Stimulated activated CD8-positive, alpha-beta memory T cell treated with anti-CD3 and anti-CD28 coated beads, Interleukin-15, amount 100 ng/mL, for 24 hours (primary cell): ENCODE results near the gene FUBP3.
"Not testable (repeated sequence)": the region's sequence is repeated elsewhere in the genome, so short reads cannot be mapped to it uniquely, and the experiment has no call there.

Experiments used
- DNase-seq: peaks from one replicate; pipeline ENCODE4 v3.0.0-alpha.2; 2020; ENCODE audit warnings: low read depth

Gene FUBP3

DNA sequence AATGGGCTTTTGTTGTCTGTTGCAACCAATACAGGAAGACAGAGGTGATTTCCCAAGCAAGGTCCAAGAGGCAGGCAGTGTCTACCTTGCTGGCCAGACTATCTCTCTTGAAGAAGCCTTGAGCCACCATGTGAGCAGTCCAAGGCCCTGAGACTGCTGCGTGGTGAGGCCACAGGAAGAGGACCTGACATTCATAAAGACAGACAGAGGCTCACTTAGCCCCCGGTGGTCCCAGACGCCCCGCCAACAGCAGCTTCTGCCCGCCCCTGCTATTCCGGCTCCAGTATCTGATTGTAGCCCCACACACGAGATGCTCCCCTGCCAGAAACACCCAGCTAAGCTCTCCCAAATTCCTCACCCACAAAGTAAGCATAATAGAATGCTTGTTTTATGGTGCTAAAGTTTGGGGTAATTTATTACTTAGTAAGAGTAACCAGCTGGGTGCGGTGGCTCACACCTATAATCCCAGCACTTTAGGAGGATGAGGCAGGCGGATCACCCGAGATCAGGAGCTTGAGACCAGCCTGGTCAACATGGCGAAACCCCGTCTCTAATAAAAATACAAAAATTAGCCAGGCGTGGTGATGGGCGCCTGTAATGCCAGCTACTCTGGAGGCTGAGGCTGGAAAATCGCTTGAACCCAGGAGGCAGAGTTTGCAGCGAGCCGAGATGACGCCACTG is 22.8 kb upstream of the FUBP3 start:
- no peak for DNase-seq

DNA sequence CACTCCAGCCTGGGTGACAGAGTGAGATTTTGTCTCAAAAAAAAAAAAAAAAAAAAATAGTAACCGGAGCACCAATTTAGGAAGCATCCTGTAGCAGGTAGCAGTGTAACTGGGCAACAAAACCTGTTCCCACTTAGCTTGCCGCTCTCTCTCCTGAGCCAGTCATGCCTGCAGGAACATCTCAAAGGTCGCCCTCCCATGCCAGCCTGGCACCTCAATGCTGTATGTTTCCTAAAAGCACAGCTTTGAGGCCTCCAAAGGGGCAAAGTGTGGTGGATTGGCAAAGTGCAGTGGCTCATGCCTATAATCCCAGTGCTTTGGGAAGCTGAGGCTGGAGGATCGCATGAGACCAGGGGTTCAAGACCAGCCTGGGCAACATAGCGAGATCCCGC is 22.3 kb upstream of the FUBP3 start:
- no peak for DNase-seq

DNA sequence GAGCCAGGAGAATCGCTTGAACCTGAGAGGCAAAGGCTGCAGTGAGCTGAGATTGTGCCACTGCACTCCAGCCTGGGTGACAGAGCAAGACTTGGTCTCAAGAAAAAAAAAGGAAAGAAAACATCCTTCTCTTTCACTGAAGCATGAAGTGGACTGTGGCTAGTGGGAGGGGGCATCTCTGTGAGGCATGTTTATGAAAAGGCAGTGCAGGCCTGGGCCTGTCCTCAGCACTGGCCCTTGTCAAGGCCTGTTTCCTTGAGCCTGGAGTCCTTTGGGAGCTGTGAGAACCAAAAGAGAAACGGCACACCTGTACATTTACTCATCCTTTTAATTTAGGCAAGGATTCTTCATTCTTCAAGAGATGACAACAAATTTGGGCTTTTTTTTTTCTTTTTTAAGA is 18.3 kb upstream of the FUBP3 start:
- no peak for DNase-seq

DNA sequence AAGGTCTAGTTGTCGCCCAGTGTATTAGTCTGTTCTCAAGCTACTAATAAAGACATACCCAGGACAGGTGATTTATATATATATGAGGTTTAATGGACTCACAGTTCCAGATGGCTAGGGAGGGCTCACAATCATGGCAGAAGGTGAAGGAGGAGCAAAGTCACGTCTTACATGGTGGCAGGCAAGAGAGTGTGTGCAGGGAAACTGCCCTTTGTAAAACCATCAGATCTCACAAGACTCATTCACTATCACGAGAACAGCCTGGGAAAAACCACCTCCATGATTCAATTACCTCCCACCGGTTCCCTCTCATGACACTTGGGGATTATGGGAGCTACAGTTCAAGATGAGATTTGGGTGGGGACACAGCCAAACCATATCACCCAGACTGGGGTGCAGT is 16.9 kb upstream of the FUBP3 start:
- not testable (repeated sequence) for DNase-seq

DNA sequence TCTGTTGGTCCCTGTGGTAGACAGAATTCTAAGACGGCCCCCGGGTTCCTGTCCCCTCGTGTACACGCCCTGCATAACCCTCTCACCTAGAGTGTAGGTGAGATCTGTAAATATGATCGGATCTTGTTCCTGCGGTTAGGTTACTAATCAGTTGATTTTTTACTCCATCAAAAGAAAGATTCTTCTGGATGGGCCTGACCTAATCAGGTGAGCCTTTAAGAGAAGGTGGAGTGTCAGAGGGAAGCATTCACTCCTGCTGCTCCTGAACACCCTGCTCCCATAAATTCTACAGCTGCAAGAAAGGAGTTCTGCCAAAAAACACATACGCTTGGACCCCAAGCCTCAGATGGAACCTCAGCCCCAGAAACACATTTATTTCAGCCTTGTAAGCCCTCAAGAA is 15.6 kb upstream of the FUBP3 start:
- no peak for DNase-seq

DNA sequence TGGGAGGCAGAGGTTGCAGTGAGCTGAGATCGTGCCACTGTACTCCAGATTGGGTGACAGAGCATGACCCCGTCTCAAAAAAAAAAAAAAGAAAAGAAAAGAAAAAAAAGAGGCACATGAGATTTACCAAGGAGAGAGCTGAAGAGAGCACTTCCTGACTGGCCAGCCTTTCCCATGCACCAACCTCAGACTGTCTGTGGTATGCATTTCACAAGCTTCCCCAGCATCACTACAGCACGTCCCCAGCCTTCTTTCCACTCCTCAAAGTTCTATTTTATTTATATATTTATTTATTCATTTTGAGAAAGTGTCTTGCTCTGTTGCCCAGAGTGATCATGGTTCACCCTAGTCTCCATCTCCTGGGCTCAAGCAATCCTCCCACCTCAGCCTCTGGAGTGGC is 13.6 kb upstream of the FUBP3 start:
- no peak for DNase-seq

DNA sequence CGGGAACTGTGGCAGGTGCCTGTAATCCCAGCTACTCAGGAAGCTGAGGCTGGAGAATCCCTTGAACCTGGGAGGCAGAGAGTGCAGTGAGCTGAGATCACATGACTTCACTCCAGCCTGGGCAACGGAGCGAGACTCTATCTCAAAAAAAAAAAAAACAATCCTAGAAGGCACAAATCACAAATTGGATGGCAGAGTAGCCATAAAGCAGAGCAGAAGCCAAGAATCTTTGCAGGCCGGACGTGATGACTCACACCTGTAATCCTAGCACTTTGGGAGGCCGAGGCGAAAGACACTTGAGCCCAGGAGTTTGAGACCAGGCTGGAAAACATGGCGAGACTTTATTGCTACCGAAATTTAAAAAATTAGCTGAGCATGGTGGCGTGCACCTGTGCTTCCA is 9.2 kb upstream of the FUBP3 start:
- no peak for DNase-seq

DNA sequence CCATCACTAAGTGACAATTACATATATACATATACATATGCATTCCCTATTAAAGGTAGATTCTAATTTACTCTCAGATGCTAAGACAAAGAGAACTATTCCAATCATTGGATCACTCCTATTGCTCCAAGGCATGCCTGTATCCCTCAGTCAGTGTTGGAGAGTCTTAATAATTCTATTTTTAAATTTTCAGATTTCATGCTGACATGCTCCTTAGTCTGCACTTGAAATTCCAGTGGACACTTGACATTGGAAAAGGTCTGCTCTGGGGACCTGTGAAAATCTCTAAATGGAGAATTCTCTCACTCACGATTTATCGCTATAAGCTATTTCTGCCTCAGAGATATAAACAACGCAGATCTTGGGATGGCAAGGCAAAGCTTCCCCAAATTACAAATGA is 3.9 kb upstream of the FUBP3 start:
- no peak for DNase-seq

DNA sequence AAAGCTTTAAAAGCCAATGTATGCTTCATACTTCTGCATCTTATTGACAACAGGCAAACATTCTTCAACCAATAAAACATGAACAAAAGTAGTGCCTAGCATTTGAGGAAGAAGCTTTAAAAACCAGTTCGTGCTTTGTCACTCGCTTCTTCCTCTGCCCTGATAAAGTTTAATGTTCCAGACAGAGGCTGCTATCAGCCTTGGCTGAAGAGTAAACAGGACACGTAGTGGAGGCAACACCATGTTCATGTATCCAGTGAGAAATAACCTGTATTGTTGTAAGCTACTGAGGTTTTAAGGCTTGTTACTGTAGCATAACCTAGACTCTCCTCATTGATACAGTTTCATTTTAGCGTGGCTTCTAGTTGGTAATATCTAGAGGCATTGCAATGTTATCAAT is 3.2 kb upstream of the FUBP3 start:
- no peak for DNase-seq

DNA sequence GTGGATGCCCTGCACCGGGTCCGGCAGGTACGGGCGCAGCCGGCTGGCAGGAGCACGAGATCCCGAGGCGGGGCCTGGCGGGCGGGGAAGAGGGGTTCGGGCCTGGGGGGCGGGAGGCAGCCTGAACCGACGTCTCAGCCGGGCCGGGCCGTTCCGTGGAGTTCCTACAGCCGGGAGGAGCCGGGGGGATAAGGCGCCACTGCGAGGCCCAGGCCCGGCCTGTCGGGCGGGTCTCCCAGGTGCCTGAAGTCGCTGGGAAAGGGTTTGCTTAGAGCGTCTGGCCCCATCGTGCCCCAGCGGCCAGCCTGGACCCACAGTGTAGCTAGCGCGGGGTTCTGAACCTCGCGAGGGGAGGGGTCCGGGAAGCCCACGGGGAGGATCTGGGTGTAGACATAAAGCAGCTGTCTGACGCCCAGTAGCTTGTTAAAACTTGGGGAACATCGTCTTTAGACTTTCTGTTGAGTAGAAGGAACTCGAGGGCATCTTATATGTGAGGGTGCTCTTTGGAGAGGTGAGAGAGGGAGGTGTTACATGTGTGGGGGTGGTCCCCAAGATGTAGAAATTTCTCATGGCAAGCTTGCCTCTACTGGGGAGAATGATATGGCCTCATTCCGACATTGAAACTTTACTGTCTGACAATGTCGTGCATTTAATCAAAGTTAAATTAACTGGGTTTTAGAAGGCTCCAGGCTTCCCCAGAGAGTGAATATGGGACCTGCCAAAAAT is 524 bp downstream of the FUBP3 start:
- no peak for DNase-seq

DNA sequence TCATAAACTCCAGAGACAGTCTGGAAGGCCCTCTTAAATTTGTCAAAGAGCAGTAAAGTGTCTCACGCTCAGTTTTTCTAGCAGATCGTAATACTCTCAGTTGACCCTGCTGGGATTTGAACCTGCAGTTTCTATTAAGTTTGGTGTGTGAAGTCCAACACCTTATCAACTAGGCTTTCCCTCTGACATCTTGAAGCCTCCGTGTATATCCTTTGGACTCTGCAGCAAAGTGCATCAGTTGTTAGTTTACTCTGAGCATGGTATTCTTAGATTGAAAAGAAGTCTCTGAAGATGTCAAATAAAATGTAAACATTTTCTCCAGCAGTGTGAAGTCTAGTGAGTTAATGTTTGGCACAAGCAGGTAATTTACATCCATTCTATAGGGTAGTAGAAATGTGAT is 2.4 kb downstream of the FUBP3 start:
- no peak for DNase-seq

DNA sequence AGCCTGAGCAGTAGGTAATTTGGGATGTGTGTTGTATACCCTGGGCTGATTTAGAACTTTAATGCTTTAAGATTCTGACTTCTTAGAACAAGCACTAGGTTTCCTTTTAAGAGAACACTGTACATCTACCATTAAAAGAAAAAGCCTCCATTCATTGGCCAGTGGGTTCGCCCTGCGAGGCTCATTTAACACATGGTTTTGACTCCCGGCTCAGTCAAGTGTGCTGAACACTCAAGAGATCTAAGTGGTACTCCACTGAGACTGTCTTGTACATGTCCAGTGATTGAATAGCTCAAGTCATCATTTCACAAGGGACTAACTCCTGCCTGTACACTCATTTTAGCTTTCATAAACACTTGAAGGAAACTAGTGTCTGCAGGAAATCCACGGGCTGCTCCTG is 3.9 kb downstream of the FUBP3 start:
- no peak for DNase-seq

DNA sequence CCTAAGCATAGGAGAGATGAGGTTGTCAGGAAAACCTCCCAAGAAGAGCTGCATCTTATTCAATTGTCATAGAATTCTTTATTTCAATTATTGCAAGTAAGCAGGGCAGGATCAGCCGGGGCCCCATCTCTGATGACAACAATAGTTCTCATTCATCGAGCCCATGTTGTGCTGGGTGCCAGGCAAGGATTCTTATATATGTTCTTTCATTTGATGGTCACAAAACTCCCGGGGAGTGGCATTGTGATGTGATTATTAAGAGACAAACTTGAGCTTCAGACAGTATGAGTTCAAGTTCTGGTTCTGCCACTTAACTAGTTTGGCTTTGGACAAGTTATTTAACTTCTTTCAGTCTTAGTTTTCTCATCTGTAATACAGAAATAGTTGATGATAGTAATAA is 8.5 kb downstream of the FUBP3 start:
- no peak for DNase-seq

DNA sequence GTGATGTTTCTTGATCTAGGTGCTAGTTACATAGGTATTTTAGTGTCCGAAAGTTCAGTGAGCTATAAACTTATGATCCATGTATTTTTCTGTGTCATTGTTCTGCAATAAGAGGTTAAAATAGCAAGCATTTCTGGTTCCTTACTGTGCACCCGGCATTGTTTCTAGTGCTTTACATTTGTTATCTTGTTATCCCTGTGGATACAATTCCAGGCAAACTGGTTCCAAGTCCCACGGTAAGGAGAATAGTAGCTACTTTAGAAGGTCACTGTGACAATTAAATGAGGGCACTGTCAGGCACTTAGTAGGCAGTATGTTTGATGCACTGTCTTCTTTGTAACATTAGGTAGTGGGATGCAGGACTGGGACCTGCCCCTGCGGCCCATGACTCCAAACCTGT is 9.0 kb downstream of the FUBP3 start:
- DNase-seq, result no peak

DNA sequence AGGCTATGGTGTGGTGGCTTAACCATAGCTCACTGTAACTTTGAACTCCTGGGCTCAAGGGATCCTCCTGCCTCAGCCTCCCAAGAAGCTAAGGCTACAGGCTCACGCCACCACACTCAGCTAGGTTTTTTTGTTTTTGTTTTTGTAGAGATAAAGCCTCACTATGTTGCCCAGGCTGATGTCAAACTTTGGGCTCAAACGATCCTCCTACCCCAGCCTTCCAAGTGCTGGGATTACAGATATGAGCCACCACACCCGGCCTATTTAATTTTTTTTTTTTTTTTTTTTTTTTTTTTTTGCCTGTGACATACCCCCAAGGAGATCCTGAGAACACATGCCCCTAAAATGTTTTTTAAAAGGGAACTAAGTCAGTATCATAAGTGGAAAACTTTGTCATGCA is 10.4 kb downstream of the FUBP3 start:
- no peak for DNase-seq

DNA sequence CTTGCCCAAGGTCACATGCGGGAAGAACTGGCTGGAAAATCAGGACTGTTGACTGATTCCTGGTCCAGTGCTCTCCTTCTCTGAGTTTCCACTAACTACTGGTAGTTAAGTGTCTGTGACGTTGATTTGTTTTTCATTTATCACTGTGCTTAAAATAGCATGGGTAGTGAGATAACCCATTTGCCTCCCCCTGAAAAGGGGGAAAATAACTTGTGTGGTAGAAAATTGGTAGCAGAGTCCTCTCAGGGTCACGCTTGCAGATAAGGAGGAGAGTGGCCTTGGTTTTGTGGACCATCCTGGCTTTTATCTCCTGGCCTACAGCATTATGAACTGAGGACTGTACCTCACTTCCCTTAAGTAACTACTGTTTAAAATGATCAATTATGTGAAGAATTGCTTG is 10.9 kb downstream of the FUBP3 start:
- no peak for DNase-seq

DNA sequence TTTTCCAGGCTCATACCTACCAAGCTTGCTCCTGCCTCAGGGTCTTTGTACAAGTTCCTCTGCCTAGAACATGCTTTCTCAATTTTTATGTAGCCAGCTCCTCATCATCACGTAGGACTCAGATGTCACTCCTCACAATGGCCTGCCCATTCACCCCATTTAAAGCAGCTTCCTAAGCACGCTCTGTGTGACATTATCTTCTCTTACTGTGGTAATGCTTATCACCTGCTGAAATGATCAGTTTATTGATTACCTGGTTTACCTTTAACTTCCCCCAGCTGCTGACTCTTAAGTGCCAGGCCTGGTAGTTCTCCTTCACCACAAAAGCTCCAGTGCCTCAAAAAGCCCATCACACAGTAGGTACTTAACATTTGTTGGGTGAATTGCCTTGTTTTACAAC is 13.6 kb downstream of the FUBP3 start:
- no peak for DNase-seq

DNA sequence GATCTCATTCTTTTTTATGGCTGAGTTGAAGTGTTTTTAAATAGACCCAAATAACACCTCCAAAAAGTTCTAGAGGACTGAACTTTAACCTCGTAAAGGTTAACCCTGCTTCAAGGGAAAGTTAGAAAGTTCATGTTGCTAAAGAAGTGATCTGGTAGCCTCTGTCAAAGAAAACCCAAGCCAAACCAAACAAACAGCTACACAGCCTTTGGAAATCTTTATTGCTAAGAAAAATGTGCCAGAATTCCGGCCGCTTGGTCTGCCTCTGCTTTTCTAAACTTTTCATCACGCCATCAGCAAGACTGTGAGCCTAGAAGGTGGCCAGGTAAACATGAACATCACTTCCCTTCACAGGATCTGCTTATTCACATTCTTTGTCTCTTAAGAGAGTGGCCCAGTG is 17.9 kb downstream of the FUBP3 start:
- DNase-seq, result no peak

DNA sequence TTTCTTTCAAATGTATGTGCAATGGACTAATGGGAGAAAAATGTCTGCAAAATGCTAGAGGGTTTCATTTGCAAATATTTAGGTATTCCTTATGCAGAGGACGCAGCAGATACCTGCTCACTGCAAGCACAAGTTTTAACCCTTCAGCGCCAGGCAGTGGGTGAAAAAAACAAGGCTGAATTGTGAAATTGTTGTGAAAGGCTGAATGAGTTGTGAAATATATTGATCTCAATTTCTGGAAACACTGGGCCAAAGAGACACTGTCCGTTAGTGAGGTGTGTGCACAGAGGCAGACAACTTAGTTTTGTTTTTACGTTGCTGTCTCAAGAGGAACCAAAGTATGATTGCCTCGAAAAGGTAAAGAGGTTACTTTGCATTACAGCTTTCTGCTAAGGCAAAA is 18.8 kb downstream of the FUBP3 start:
- DNase-seq, result no peak

DNA sequence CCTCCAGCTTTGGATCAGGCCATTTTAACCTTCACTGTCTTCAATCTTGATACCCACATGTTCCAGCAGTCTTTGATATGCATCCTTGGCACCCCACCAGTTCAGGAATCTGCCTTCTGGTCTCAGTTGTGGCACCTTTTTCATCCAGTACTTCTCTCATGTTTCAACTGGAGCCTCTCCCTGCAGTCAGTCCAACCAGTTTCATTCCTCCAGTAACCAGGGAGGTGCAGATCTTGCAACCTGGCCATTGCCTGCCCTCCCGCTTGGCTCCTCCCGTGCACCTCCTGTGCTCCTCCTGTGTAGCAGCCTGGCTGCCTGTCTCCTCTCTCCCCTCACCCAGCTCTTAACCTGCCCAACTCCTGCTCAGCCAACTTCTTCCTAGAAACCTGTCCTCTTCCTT is 20.2 kb downstream of the FUBP3 start:
- no peak for DNase-seq

DNA sequence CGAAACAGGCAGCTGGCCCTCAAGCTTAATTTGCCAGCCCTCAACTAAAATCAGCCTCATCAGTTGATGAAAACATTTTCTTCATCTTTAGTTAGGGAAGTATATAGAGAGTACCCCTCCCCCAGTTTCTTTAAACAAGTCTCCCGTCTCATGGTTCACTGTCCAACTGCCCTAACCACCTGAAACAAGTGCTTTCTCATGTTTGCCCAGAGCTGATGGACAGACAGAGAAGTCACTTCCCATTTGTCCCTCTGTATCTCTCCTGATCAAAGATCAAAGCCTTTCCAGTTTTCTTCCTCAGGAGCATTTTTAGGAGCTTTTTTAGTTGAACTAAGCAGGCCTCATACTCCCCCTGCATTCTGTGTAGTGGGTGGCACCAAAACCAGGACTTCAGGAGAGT is 21.7 kb downstream of the FUBP3 start:
- DNase-seq, result no peak

DNA sequence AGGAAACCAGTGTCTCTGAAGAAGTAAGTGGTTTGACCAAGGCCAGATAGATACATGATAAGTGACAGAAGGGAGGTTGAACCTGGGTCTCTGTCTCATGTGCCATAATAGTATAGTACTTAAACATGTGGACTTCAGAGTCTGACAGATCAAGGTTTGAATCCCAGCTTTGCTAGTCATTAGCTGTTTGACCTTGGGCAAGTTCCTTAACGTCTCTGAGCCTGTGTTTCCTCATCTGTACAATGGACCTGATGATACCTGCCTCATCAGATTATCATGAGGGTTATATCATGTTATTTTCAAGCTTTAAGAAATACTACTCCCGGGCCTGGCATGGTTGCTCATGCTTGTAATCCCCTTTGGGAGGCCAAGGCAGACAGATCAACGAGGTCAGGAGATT is 24.9 kb downstream of the FUBP3 start:
- no peak for DNase-seq

DNA sequence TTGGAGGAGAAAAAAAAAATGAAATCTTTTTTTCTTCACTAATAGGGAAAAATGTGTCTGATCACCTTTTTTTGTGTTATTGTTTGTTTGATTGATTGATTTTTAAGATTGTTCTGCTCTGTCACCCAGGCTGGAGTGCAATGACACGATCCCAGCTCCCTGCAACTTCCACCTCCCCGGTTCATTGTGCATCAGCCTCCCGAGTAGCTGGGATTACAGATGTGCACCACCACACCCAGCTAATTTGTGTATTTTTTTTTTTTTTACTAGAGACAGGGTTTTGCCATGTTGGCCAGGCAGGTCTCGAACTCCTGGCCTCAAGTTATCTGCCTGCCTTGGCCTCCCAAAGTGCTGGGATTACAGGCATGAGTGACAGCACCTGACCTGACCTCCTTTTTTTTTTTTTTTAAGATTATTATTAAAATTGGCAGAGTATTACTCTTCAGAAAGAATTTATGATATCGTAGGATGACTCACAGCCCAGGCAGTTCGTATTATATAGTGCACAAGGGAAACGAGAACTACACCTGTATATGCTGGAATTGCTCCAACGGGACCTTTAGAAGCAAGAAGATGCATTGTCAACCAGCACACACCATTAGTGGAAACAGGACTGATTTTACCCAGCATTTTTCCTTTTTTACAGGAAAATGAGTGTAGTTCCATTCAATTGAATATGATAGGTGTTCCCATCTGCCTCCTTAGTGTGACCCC is 27.7 kb downstream of the FUBP3 start:
- no peak for DNase-seq
